Ishikawa (cell line): Measurements from ENCODE around the gene HOXA3.

Source experiments
- CEBPB ChIP-seq: IDR thresholded peaks from 2 replicates; pipeline ENCODE4 v1.6.1; 2012
- CREB1 ChIP-seq: IDR thresholded peaks from 2 replicates; pipeline ENCODE4 v1.6.1; 2012; ENCODE audit warnings: low read depth
- EGR1 ChIP-seq: IDR thresholded peaks from 2 replicates; pipeline ENCODE4 v1.6.1; 2012
- EP300 ChIP-seq: IDR thresholded peaks from 2 replicates; pipeline ENCODE4 v1.6.1; 2012; ENCODE audit warnings: borderline replicate concordance
- FOXM1 ChIP-seq: IDR thresholded peaks from 2 replicates; pipeline ENCODE4 v1.6.1; 2012; ENCODE audit warnings: low read depth, borderline replicate concordance
- NFIC ChIP-seq: IDR thresholded peaks from 2 replicates; pipeline ENCODE4 v1.6.1; 2012
- RAD21 ChIP-seq: IDR thresholded peaks from 2 replicates; pipeline ENCODE4 v1.6.1; 2012; ENCODE audit warnings: low read depth
- TAF1 ChIP-seq: IDR thresholded peaks from 2 replicates; pipeline ENCODE4 v1.6.1; 2012; ENCODE audit warnings: low read depth, mild to moderate bottlenecking
- TCF12 ChIP-seq: IDR thresholded peaks from 2 replicates; pipeline ENCODE4 v1.6.1; 2012; ENCODE audit warnings: low read depth
- TEAD4 ChIP-seq: IDR thresholded peaks from 2 replicates; pipeline ENCODE4 v1.6.1; 2012
- YY1 ChIP-seq: IDR thresholded peaks from 2 replicates; pipeline ENCODE4 v1.6.1; 2012; ENCODE audit warnings: low read depth
- ZBTB7A ChIP-seq: IDR thresholded peaks from 2 replicates; pipeline ENCODE4 v1.6.1; 2012; ENCODE audit warnings: low read depth
- TF ChIP-seq, protein P1 (sequence below): IDR thresholded peaks from 2 replicates; pipeline ENCODE4 v1.6.1; 2012; ENCODE audit warnings: low read depth, mild to moderate bottlenecking
- TF ChIP-seq, protein P2 (sequence below): IDR thresholded peaks from 2 replicates; pipeline ENCODE4 v1.6.1; 2012
- TF ChIP-seq, protein P3 (sequence below): IDR thresholded peaks from 2 replicates; pipeline ENCODE4 v1.6.1; 2012

HOXA3 gene

GRCh38 chr7:27091105-27091504 lies 61.3 kb downstream of the HOXA3 start:
- TF ChIP-seq, protein P1, sequence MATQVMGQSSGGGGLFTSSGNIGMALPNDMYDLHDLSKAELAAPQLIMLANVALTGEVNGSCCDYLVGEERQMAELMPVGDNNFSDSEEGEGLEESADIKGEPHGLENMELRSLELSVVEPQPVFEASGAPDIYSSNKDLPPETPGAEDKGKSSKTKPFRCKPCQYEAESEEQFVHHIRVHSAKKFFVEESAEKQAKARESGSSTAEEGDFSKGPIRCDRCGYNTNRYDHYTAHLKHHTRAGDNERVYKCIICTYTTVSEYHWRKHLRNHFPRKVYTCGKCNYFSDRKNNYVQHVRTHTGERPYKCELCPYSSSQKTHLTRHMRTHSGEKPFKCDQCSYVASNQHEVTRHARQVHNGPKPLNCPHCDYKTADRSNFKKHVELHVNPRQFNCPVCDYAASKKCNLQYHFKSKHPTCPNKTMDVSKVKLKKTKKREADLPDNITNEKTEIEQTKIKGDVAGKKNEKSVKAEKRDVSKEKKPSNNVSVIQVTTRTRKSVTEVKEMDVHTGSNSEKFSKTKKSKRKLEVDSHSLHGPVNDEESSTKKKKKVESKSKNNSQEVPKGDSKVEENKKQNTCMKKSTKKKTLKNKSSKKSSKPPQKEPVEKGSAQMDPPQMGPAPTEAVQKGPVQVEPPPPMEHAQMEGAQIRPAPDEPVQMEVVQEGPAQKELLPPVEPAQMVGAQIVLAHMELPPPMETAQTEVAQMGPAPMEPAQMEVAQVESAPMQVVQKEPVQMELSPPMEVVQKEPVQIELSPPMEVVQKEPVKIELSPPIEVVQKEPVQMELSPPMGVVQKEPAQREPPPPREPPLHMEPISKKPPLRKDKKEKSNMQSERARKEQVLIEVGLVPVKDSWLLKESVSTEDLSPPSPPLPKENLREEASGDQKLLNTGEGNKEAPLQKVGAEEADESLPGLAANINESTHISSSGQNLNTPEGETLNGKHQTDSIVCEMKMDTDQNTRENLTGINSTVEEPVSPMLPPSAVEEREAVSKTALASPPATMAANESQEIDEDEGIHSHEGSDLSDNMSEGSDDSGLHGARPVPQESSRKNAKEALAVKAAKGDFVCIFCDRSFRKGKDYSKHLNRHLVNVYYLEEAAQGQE, result no peak
- TF ChIP-seq TEAD4 (no peak), EP300 (no peak), TCF12 (no peak), CEBPB (no peak)
- TF ChIP-seq, protein P2, sequence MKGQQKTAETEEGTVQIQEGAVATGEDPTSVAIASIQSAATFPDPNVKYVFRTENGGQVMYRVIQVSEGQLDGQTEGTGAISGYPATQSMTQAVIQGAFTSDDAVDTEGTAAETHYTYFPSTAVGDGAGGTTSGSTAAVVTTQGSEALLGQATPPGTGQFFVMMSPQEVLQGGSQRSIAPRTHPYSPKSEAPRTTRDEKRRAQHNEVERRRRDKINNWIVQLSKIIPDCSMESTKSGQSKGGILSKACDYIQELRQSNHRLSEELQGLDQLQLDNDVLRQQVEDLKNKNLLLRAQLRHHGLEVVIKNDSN, result no peak

GRCh38 chr7:27088002-27088922 lies 64.1 kb downstream of the HOXA3 start:
- TF ChIP-seq NFIC (no peak), FOXM1 (no peak), ZBTB7A (no peak), TCF12 (no peak), EP300 (no peak), TEAD4 (no peak), YY1 (no peak), TAF1 (no peak), EGR1 (no peak), RAD21 (no peak), CREB1 (no peak), CEBPB (no peak)
- TF ChIP-seq, protein P3, sequence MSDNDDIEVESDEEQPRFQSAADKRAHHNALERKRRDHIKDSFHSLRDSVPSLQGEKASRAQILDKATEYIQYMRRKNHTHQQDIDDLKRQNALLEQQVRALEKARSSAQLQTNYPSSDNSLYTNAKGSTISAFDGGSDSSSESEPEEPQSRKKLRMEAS, result no peak
- TF ChIP-seq, protein P2, result no peak
- TF ChIP-seq, protein P1, result no peak

DNA sequence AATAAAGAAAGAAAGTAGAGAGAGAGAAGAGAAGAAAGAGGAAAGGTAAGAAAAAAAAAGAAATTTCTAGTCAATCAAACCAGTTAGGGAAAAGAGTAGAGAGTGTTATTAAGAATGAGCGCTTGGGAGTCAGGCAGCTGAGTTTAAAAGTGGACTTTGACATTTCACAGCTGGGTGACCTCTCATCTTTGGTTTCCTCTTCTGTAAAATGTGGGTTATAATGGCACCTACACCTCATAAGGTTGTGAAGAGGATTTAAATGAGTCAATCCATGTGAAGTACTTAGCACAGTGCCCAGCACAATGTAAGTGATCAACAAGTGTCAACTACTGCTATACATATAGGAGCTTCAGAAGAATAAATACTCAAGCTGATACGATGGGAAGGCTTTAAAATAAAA lies 68.7 kb downstream of the HOXA3 start:
- TF ChIP-seq NFIC, result no peak
- TF ChIP-seq TAF1, result no peak
- no peak for TF ChIP-seq EP300
- no peak for TF ChIP-seq FOXM1
- no peak for TF ChIP-seq CEBPB
- no peak for TF ChIP-seq TEAD4

GRCh38 chr7:27082171-27082570 lies 70.2 kb downstream of the HOXA3 start:
- TF ChIP-seq YY1 (no peak), TCF12 (no peak), ZBTB7A (no peak), EP300 (no peak), FOXM1 (0 out of 2 replicates have a peak, but pooled peaks have one; percentile 18), CEBPB (no peak), EGR1 (no peak), CREB1 (no peak), TAF1 (no peak), TEAD4 (peak; percentile 62), RAD21 (no peak), NFIC (peak; percentile 16; the same call in 1 of the 2 replicates)
- TF ChIP-seq, protein P2, result peak; percentile 54
- TF ChIP-seq, protein P3, result no peak
- TF ChIP-seq, protein P1, result no peak
